ENCODE data around the gene NEURL1B.
"Not testable (repeated sequence)": the region's sequence is repeated elsewhere in the genome, so short reads cannot be mapped to it uniquely, and the experiment has no call there.

NEURL1B gene

DNA sequence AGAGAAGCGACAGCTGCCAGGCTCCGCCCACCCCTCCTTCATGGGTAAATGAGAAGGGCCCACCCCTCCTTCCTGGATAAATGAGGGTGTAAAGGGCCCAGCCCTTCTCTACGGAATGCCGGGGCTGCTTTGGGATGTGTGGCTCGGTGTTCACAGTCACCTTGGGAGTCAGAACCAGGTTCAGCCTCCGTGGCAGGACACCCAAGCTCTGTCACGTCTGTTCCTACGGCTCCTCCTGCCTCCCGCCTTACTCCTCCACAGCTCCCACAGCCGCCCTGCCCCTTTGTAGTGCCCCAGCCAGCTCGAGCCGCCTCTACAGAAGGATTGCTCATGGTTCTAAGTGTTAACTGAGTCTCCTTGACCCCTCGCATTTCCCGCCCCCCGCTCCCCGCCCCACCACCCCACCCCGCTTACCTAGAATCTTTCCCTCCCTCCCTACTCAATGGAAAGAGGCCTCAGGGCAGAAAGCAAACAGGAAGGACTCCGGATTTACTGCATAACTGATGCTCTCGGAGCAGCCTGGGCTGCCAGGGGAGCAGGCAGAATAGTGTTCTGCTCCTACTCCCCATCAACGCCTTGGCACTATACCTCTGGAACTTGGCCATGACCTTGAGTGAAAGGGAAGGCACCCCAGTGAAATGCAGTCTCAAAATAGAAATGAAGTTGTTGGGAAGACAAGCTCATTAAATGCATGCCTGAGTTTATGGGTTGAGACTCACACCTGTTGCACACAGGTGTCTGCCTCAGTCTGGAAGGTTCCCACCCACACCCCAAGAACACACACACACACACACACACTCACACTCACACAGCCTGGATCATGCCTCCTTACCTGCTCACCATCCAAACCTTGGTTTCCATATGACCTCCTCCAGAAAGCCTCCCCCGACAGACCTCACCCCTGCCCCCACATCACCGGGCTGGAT is 59.6 kb downstream of the NEURL1B start:
- DNase-seq = no peak

DNA sequence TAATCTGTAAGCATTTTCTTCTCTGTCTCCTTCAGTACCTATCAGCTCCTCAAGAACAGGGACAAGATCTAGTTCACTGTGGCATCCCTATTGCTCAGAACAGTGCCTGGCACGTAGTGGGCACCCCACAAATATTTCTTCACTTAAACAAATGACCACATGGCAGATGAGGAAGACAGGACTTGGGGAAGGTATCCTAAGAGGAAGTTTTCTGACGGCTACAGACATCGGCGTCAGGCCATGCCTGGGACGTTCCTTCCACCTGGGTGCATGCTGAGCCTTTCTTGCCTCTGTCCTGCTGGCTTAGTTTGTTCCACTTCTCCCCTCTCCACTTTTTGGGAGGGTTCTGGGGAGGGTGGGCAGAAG is 60.2 kb downstream of the NEURL1B start:
- no peak for DNase-seq

DNA sequence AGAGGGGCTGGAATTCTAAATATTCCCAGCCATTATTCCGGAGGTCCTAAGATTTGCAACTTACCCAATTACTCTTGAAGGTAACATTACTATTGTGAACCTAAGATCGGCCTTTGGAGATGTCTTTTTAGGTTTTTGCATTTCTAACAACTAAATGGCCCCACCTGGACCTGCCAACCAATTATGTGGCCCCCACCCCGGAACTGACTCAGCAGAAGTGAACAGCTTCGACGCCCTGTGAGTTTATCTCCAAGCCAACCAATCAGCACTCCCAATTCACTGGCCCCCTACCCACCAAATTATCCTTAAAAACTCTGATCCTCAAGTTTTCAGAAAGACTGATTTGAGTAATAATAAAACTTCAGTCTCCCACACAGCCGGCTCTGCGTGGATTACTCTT is 62.9 kb downstream of the NEURL1B start:
- no peak for DNase-seq

DNA sequence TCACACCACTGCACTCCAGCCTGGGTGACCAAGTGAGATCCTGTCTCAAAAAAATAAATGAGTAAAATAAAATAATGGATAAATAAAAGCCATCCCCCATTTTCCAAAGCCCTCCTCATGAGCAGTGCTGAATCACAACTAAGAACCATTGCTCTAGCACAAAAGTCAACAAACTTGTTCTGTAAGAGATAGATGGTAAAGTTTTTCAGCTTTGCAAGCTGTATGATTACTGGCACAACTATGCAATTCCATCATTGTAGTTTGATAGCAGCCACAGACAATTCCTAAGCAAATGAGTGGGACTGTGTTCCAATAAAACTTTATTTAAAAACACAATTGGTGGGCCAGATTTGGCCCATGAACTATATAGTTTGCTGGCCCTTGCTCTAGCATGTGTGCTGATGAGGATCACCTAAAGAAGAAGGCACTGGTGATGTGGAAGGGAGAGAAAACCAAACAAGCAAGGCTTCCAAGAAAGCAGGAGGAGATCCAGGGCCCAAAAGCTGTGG is 64.6 kb downstream of the NEURL1B start:
- no peak for DNase-seq

DNA sequence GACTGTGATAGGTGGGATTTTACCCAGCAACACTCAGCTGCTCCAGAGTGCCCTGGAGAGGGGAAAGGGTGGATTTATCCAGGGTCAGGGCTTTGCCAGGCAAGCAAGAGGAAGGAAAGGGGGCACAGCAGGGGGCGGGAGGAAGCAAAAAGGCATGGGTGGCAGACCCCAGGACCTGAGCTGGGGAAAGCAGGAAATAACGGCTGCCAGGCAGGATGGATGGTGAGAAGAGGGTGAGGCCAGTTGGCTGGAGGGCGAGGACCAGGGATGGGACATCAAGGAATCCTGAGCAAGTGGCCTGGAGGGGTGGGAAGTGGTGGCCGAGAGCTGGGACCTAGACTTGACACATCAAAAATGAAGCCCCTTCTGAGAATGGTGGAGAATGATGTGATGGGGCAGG is 65.7 kb downstream of the NEURL1B start:
- no peak for DNase-seq

DNA sequence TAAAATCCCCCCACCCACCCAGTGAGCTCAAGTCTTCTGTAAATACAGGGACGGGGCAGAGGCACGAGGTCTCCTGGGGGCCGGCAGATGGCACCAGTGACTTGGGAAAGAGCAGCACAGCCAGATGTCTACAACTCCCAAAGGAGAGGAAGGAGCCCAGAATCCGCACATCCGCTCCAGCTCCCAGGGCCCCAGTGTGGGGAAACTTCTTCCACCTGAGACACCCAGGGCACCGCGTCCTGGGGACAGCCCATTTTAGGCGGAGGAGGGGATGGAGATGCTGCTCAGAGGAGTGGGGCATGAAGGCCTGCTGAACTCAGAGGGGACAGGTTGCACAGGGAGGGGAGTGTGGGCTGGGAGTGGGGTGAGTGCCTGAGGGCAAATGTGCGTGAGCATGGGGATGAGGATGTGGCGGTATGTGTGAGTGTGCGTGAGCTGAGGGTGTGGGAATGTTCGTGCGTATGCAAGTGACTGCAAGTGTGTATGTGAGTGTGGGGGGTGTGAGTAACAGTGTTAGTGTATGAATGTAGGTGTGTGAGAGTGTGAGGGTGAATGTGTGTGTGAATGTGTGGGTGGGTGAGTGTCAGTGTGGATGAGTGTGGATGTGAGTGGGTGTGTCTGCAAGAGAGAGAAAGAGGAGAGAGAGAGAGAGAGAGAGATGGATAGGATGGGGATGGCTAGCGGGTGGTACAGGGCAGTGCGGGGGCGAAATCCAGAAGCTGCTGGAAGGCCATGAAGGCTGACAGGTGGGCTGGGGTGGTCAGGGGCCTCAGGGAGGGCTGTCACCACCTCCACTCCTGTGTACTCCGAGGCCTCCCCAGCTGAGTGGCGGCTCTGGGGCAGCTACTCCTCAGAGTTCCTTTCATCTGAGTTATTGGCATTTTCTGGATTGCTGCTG is 66.5 kb downstream of the NEURL1B start:
- no peak for DNase-seq

DNA sequence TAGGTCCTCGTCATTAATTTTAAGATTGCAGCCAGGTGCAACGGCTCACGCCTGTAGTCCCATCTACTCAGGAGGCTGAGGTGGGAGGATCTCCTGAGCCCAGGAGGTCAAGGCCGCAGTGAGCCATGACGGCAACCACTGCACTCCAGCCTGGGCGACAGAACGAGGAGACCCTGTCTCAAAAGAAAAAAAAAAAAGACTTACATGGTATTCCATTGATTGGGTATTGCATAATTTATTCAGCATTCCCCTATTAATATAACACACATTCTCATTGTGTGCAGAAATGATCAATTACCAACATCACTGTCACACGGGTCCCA is 67.1 kb downstream of the NEURL1B start:
- DNase-seq = no peak

DNA sequence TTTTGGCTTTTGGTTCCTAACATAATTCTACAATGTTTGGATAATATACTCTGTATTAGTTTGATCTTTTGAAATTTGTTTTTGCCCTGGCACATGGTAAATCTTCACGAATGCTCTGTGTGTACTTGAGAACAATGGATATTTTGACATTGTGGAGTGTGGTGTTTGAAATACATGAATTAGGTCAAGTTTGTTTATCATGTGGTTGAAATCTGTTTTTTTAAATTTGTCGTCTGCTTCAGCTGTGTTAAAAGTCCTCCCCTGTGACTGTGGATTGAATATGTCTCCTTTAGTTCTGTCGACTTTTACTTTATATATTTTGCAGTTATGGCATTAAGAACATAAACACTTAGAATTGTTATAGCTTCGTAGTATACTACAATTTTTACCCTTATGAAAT is 69.6 kb downstream of the NEURL1B start:
- DNase-seq = peak; percentile 23

DNA sequence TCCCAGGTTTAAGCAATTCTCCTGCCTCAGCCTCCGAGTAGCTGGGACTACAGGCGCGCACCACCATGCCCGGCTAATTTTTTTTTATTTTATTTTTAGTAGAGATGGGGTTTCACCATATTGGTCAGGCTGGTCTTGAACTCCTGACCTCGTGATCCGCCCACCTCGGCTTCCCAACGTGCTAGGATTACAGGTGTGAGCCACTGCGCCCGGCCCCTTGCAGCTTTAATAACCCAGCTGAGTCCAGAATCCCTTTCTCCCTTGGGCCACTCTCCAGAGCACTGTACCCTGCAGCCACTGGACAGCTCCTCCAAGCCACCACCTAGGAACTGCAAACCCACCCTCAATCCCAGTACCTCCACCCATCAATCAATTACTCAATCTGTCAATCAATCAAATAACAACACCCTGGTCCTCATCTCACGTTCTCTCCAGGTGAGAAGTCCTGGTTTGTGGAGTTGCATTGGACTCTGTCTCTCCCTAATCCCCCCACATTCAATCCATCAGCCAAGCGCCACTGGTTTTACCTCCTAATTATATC is 70.3 kb downstream of the NEURL1B start:
- DNase-seq = not testable (repeated sequence)

DNA sequence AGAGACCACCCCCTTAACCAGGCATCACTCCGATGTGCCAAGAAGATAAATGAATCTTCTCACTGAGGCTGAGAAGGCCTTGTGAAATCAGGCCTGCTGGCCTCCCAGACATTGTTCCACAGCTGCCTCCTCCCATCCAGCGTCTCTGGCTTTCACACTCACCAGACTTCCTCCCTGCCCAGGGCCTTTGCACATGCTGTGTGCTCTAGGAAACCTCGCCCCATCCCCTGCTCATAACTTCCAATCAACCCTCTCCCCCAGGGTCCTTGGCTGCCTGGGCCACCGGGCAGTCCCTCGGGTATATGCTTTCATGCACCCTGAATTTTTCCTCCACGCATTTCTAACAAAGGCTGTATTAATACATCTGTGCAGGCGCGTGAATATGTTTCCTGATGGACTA is 71.5 kb downstream of the NEURL1B start:
- no peak for DNase-seq

DNA sequence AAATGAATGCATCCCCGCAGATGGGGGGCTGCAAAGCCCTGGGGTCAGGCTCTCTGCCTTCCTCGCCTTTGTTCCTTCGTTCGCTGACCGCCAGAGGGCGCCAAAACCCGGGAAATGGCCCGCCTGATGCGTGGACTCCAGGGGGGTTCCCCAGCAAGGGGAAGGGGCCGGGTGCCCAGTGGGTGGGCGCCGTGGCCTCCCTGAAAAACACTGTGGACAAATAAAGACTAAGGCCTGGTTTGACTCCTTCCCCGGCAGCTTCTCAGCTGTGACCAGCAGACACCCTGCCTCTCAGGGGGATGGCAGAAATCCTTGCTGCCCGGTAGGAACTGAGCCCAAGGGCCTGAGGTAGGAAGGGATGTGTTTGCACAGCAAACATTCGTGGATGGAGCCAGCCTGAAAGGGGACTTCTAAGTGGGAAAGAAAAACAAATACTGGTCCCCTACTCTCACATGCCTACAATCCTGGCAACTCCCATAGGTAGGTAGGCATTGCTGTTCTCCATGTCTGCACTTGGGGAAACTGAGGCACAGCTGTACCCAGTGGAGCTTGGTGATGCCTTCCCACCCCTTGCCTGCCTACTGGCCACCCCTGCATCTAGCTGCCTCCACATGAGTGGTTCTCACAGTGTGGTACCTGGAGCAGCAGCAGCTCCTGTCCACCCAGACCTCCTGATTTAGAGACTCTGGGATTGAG is 72.2 kb downstream of the NEURL1B start:
- DNase-seq = peak; percentile 58

DNA sequence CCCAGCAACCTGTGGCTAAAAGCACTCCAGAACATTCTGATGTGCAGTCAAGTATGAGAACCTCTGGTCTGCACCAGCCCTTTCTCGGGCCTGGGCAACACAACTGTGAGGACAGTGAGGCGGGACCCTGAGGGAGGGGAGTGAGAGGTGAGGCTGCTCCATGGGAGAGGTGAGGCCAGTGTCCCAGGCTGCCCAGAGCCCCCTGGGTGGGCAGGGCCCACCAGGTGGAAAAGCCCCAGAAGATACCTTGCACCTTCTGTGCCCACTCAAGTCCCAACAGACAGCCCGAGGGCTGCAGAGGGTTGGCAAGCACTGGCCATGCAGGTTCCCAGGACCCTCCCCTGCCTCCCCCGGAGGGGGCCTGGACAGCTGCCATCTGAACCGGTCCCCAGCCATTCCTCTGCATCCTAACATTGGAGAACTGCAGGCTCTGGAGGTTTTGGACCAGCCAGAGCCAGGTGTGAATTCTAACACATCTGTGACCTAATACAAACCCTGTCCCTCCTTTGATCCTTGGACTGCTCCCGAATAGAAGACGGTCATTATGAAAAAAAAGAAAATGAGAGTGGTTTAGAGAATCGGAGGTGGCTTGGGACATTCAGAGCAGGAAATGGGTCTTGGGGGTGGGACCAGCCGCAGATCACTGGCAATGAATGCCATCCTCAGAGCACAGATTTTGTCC is 72.9 kb downstream of the NEURL1B start:
- DNase-seq = no peak

DNA sequence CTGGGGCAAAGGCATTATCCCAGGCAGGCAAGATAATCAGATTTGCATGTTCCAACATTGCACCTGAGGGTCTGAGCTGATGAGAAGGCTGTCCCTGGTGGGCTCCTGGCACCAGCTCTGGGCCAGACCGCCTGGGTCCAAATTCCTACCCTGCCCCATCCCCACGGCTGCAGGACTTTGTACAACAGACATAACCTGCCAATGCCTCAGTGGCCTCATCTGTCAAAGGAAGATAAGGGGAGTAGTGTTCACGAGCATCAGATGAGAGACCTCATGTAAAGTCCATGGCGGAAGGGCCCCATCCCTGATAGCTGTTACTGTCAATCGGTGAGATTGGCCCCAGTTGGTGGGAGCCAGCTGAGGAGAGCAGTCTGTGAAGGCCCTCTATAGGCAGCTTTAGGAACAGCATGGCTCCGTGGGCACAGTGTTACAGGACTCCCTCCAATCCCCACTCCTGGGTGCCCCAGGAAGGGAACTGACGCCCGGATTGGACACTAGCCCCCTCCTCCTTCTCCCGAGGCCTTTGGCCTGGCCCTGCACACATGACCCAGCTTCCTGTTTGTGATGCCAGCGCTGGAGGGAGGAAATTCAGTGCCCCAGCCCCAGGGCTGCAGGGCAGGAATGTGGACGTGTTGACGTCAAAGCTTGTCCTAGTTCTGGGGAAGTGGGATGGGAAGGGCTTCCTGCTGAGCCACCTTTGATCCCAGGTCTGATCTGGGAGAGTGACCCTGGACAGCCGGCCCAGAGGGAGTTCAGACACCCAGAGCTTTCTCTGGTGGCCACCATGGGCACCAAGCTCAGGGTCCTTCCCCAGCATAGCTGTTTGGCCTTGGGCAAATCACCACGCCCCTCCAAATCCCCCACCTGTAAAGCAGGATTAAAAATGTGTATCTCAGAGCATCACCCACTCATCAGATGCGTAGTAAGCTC is 73.7 kb downstream of the NEURL1B start:
- DNase-seq = peak; percentile 46

DNA sequence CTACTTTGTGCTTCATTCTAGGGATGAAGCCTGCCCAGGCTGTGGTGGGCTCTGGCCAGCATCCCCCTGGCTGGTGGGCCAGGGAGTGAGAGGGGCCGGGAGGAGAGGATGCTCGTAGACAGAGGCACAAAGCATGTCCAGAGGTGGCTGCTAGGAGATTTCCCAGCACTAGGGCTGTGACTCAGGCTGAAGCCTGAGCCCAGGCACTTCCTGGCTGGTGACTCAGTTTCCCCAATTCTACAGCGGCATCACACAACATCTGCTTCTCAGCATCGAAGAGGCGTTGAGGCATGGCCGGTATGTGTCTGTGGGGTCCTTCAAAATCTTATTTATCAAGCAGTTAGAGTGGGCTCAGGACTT is 74.3 kb downstream of the NEURL1B start:
- DNase-seq = no peak

DNA sequence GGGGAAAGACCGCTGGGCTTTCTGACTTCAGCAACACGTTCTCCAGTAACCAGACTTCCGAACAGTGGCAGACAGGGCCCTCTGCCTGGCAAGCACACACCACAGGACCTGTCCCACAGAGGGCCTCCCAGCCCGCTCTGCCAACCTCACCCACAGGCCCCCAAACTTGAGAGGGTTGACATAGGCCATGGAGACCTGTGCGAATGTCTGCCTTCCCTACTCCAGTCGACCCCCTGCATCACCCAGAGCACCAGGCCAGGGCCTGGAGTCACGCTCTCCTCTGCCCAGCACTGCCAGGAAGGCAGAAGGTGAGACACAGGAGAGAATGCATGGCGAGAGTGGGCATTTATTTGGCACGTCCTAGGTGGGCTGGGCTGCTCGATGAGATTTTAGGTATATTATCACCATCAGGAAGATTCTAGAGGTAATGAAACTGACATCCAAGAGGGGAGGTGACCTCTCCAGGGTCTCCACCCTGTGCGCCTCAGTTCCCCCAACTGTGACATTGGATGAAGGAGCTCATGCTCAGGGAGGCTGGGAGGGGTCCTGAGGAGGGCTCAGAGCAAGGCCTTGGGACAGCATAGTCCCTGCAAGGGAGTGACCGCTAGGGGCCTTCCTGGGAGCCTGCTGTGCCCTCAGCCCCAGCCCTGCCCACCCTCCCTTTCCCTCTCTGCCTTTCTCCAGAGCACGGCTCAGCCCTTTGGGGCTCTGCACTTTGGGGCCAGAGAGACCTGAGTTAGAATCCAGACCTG is 75.0 kb downstream of the NEURL1B start:
- DNase-seq = no peak

DNA sequence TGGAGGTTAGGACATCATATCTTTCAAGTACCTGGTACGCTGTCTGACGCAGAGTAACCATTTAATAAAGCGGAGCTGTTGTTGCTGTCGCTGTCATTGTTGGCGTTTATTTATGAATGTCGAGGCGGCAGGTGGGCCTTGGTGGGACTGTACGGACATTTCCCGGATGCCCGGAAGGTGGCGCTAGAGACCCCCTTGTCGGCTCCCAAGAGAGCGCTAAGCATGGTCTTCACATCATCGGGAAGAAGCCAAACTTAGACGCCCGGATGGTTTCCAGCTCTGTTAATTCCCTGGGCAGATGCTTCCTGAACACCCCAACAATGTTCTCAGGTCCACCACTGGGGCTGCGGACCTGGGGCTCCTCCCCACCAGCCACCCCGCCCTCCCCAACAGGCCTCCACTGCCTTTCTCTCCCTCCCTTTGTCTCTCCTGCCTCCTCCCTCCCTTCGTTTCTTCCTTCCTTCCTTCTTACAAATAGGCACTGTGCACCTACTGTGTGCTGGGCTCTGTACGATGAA is 75.8 kb downstream of the NEURL1B start:
- DNase-seq = peak; percentile 75

DNA sequence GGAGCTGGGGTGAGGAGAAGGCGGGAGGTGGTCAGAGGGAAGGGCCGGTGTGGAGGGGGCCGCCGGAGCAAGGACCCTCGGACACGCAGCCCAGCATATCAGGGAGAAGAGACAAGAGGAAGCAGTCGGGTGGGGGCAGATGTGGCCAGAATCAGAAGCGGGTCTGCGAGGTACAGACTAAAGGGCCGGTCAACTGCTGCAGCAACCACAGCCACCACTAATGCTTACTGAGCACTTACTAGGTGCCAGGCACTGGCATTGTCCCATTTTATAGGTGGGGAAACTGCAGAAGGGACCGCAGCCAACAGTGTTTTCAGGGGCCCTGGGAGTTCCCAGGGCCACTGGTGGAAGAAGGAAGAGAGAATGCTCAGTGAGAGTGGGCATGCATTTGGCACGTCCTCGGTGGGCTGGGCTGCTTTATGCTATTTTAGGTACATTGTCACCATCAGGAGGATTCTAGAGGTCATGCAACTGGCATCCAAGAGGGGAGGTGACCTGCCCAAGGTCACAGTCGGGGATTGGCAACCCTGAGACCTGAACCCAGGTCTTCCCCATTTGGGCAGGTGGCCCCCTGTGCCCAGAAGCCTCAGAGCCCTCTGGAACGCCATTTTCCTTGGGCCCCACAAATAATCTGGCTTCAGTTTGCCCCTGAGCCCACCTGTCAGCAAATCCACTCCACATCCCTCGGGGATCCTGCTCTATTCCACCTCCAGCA is 76.6 kb downstream of the NEURL1B start:
- DNase-seq = no peak

DNA sequence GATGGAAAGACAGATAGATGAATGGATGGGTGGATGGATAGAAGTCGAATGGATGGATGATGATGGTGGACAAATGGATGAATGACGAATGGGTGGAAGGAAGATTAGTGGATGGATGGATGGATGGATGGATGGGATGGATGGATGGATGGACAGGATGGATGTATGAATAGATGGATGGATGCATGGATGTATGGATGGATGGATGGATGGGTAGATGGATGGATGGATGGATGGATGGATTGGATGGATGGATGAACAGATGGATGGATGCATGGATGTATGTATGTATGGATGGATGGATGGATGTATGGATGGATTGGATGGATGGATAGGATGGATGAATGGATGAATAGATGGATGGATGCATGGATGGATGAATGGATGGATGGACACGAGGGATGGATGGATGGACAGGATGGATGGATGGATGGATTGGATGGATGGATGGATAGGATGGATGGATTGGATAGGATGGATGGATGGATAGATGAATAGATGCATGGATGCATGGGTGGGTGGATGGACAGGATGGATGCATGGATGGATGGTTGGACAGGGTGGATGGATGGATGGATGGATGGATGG is 77.6 kb downstream of the NEURL1B start:
- no peak for DNase-seq

DNA sequence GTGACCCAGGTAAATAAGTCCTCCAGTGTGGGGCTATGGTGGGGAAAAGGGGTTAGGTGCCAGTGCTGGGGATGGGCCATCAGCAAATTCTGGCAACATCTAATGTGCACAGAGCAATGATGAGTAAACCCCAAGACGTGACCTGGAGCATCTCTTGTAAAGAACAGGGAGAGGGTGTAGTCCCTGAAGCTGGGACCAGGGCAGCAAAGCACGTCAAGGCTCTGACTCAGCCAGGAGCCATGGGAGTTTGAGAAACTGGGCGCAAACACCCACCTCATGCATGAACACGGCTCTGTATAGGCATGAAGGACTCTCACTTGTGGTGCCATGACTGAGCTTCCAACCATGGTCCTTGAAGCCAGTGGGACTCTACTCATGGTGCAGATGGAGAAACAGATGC is 78.1 kb downstream of the NEURL1B start:
- DNase-seq = no peak
